ENCODE results near the gene PARP2.
"Not testable (repeated sequence)": the region's sequence is repeated elsewhere in the genome, so short reads cannot be mapped to it uniquely, and the experiment has no call there.

Gene PARP2

DNA sequence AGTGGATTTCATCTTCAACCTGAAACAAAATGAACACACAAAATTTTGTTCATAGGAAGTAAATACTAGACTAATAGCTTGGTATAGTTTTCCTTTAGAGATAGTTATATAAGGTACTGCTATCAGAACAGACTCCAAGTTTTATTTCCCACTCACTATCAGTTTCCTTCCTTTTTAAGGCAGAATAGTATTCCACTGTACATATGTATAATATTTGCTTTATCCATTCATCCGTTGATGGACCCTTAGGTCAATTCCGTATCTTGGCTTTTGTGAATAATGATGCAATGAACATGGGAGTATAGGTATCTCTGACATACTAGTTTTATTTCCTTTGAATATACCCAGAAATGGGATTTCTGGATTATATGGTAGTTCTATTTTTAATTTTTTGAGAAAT, 14.1 kb upstream of the PARP2 start:
- Histone ChIP-seq H3K4me1 (ENCODE audit: control insufficient read depth, insufficient read depth, low read length) (peaks cover 5% of the 10 kb centered on the region), H3K9me3 (ENCODE audit: control insufficient read depth, insufficient read depth, low read length) (no peaks in the 10 kb centered on the region), H3K27me3 (ENCODE audit: control insufficient read depth, insufficient read depth, low read length) (no peaks in the 10 kb centered on the region), H3K9ac (ENCODE audit: low read depth, low read length) (no peak overlapping the region), H3K4me3 (ENCODE audit: low read depth, low read length) (no peak overlapping the region), H3K36me3 (ENCODE audit: control insufficient read depth, insufficient read depth, low read length) (peaks cover 16% of the 10 kb centered on the region)

DNA sequence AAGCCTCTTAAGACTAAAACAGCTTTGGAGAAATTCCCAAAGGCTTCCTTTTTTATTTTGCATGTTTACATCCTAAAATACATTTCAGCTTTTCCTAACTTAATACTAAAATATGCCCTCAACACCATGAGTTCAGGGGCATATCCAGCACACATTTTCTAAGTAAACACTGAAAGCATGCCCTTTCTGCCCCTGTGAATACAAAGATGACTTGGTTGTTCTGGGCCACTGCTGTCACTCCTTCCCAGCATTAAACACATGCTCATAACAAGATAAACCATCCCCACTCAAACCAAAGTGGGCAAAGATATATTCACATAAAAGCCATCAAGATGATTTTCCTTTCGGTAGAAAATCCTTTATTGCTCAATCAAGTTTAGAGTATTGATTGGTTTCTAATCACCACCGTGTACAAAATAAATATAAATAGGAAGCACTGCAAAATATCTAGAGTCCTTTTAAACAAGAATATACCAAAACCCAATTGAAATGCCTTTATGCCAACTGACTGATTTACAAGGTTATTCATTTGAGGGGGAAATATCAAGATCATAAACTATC, 12.3 kb upstream of the PARP2 start:
- Histone ChIP-seq H3K9me3 (ENCODE audit: control insufficient read depth, insufficient read depth, low read length) (no peaks in the 10 kb centered on the region), H3K4me3 (ENCODE audit: low read depth, low read length) (peak overlapping the region; percentile 45), H3K4me1 (ENCODE audit: control insufficient read depth, insufficient read depth, low read length) (peaks cover 5% of the 10 kb centered on the region), H3K36me3 (ENCODE audit: control insufficient read depth, insufficient read depth, low read length) (peaks cover 9% of the 10 kb centered on the region), H3K9ac (ENCODE audit: low read depth, low read length) (peak overlapping the region; percentile 16), H3K27me3 (ENCODE audit: control insufficient read depth, insufficient read depth, low read length) (no peaks in the 10 kb centered on the region)

DNA sequence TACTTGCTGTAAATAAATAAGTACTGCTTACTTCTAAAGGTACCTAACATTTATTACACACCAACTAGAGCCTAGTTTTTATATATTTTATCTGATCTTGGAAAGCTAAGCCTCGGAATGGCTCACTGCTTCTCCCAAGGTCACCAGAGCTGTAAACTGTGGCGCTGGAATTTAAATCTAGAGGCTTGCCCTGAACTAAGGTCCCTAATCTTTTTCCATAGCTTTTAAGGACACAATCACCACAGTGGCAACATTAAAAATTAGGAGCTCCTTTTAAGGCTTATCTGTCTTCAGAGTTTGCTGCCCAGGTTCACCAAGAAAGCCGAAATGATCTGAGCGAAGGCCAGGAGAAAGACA, 11.0 kb upstream of the PARP2 start:
- H3K27me3 ChIP-seq (ENCODE audit: control insufficient read depth, insufficient read depth, low read length), result no peaks in the 10 kb centered on the region
- H3K36me3 ChIP-seq (ENCODE audit: control insufficient read depth, insufficient read depth, low read length), result peaks cover 4% of the 10 kb centered on the region
- H3K9me3 ChIP-seq (ENCODE audit: control insufficient read depth, insufficient read depth, low read length), result no peaks in the 10 kb centered on the region
- peak overlapping the region; percentile 94 for H3K9ac ChIP-seq (ENCODE audit: low read depth, low read length)
- H3K4me3 ChIP-seq (ENCODE audit: low read depth, low read length), result peak overlapping the region; percentile 86
- H3K4me1 ChIP-seq (ENCODE audit: control insufficient read depth, insufficient read depth, low read length), result peaks cover 5% of the 10 kb centered on the region

DNA sequence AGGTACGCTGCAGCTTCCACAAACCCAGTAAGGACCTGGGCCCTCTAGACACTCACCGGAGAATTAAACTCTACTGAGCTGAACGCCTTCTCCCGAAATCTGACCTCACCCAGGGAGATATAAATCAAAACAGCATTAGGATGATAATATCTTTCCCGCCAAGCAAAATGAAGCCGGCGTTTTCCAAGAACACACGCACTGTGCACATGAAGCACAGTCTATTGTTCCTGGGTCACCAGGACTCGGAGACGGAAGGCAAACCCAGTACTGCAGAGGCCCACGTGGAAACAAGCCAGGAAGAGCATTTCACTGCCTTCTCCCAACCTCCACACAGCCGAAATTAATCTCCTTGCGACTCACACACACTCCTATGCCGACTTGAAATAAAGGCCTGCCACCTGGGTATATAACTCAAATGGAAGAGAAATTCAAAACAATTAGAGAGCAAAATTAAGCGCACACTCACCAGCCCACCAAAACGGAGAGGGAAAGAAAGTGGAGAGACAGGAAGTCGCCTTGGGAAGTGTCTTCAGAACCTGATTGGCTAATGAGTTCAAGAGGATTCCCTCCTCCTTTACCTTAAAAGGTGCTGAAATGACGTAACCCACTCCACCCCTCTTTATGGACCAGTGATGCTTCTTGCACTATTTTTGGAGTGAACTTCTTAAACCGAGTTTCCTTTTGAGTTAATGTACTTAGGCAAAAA, 10.5 kb upstream of the PARP2 start, which contains the start of gene CCNB1IP1:
Gene CCNB1IP1 (minus strand): TSS at position 492 of the 706 bp plus-strand sequence. CDS start 16,756 bp downstream, outside the sequence.
- H3K4me3 ChIP-seq (ENCODE audit: low read depth, low read length), result peak within 1 kb of the TSS; percentile 86
- no peaks in the 10 kb centered on the region for H3K9me3 ChIP-seq (ENCODE audit: control insufficient read depth, insufficient read depth, low read length)
- H3K4me1 ChIP-seq (ENCODE audit: control insufficient read depth, insufficient read depth, low read length), result peaks cover 5% of the 10 kb centered on the region
- no peaks in the 10 kb centered on the region for H3K27me3 ChIP-seq (ENCODE audit: control insufficient read depth, insufficient read depth, low read length)
- peak within 1 kb of the TSS; percentile 94 for H3K9ac ChIP-seq (ENCODE audit: low read depth, low read length)
- H3K36me3 ChIP-seq (ENCODE audit: control insufficient read depth, insufficient read depth, low read length), result peaks cover 4% of the 10 kb centered on the region

DNA sequence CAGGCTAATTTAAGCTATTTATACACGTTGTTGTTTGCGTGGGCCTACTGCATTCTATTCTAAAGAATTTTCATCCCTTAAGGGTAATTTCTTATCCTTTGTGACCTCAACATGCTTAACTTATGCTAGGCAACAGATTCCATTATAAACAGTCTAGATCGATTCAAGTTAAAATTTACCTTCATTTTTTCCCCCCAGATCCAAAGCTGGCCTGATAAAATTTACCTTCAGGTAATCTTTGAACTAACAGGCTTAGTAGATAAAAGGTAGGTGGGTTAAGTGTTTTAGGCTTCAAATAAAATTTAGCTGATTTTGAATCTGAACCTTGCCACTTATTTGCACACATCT, 10.0 kb upstream of the PARP2 start:
- H3K9me3 ChIP-seq (ENCODE audit: control insufficient read depth, insufficient read depth, low read length), result no peaks in the 10 kb centered on the region
- H3K9ac ChIP-seq (ENCODE audit: low read depth, low read length), result no peak overlapping the region
- no peaks in the 10 kb centered on the region for H3K27me3 ChIP-seq (ENCODE audit: control insufficient read depth, insufficient read depth, low read length)
- no peaks in the 10 kb centered on the region for H3K36me3 ChIP-seq (ENCODE audit: control insufficient read depth, insufficient read depth, low read length)
- H3K4me3 ChIP-seq (ENCODE audit: low read depth, low read length), result peak overlapping the region; percentile 86
- peaks cover 5% of the 10 kb centered on the region for H3K4me1 ChIP-seq (ENCODE audit: control insufficient read depth, insufficient read depth, low read length)

DNA sequence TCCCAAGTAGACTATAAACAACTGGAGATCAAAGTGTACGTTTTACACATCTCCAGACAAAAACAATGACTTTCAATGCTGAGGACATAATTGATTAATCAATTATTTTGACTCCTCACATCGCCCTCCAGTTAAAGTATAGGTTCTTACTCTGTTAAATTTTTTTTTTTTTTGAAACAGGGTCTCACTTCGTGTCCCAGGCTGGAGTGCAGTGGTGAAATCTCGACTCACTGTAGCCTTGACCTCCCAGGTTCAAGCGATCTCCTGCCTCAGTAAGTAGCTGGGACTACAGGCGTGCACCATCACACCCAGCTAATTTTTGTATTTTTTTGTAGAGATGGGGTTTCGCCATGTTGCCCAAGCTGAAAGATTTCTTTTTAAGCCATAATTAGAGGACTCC, 9.4 kb upstream of the PARP2 start:
- Histone ChIP-seq H3K36me3 (ENCODE audit: control insufficient read depth, insufficient read depth, low read length) (no peaks in the 10 kb centered on the region), H3K4me1 (ENCODE audit: control insufficient read depth, insufficient read depth, low read length) (peaks cover 5% of the 10 kb centered on the region), H3K27me3 (ENCODE audit: control insufficient read depth, insufficient read depth, low read length) (no peaks in the 10 kb centered on the region), H3K9me3 (ENCODE audit: control insufficient read depth, insufficient read depth, low read length) (no peaks in the 10 kb centered on the region), H3K4me3 (ENCODE audit: low read depth, low read length) (no peak overlapping the region), H3K9ac (ENCODE audit: low read depth, low read length) (no peak overlapping the region)

DNA sequence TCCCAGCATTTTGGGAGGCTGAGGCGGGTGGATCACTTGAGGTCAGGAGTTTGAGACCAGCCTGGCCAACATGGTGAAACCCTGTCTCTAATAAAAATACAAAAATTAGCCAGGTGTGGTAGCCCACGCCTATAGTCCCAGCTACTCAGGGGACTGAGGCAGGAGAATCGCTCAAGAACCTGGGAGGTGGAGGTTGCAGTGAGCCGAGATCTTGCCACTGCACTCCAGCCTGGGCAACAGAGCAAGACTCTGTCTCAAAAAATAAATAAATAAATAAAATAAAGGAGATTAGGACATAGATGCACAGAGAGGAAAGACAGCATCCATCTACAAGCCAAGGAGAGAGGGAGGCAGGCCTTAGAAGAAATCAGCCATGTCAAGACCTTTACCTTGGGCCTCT, 2.4 kb upstream of the PARP2 start:
- H3K4me1 ChIP-seq (ENCODE audit: control insufficient read depth, insufficient read depth, low read length); H3K27me3 ChIP-seq (ENCODE audit: control insufficient read depth, insufficient read depth, low read length); H3K36me3 ChIP-seq (ENCODE audit: control insufficient read depth, insufficient read depth, low read length); H3K4me3 ChIP-seq (ENCODE audit: low read depth, low read length); H3K9ac ChIP-seq (ENCODE audit: low read depth, low read length); H3K9me3 ChIP-seq (ENCODE audit: control insufficient read depth, insufficient read depth, low read length): not testable (repeated sequence)

DNA sequence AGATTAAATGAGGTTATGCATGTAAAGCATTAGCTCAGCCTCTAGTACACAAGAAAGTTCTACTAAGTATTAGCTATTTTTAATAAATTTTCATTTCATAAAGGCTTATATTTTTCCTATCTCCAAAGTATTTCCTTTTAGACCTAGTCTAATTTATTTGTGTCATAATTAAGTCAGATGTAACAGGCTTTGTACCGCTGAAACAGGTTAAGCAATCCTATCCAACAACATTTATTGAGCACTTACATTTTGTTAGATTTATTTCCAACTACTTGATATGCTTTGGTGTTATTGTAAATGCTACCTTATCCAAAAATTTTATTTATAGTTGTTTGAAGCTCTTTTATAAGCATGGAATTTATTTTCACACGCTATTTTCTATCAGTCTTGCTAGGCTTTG, 1.8 kb upstream of the PARP2 start:
- H3K36me3 ChIP-seq (ENCODE audit: control insufficient read depth, insufficient read depth, low read length), result peaks cover 6% of the 10 kb centered on the region
- no peaks in the 10 kb centered on the region for H3K9me3 ChIP-seq (ENCODE audit: control insufficient read depth, insufficient read depth, low read length)
- no peaks in the 10 kb centered on the region for H3K27me3 ChIP-seq (ENCODE audit: control insufficient read depth, insufficient read depth, low read length)
- H3K4me1 ChIP-seq (ENCODE audit: control insufficient read depth, insufficient read depth, low read length), result no peaks in the 10 kb centered on the region
- peak overlapping the region; percentile 82 for H3K4me3 ChIP-seq (ENCODE audit: low read depth, low read length)
- no peak overlapping the region for H3K9ac ChIP-seq (ENCODE audit: low read depth, low read length)

DNA sequence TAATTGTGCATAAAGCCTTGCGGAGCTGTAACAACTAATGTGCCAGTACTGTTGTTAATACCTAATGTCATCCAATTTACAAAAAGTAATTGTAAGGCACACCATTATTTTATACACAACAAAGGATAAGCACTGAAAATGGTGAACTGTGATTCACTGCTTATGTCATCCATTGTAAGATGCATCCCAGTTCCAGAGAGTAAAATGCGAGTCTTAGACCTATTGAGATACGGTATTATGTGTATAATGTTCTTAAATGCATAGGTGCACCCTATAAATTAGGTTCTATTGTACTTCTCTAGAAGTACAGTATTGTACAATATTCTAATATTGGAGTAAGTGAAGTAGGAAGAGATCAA, 406 bp downstream of the PARP2 start:
- no peaks in the 10 kb centered on the region for H3K27me3 ChIP-seq (ENCODE audit: control insufficient read depth, insufficient read depth, low read length)
- peak overlapping the region; percentile 84 for H3K9ac ChIP-seq (ENCODE audit: low read depth, low read length)
- H3K36me3 ChIP-seq (ENCODE audit: control insufficient read depth, insufficient read depth, low read length), result peaks cover 6% of the 10 kb centered on the region
- peak overlapping the region; percentile 45 for H3K4me3 ChIP-seq (ENCODE audit: low read depth, low read length)
- H3K4me1 ChIP-seq (ENCODE audit: control insufficient read depth, insufficient read depth, low read length), result no peaks in the 10 kb centered on the region
- H3K9me3 ChIP-seq (ENCODE audit: control insufficient read depth, insufficient read depth, low read length), result no peaks in the 10 kb centered on the region

DNA sequence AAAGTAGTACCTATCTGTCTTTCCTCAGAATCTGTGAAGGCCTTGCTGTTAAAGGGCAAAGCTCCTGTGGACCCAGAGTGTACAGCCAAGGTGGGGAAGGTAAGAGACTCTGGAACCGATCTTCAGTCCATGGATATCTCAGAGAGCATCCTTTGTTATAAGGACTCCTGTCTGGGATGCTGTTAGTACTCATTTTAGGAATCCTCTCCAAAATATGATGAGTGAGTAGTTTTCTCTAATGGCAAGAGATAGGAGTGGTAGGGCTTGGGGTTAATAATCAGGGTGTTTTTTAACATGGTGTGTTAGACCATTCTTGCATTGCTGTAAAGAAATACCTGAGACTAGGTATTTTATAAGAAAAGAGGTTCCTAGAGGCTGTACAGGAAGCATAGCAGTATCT, 1.9 kb downstream of the PARP2 start:
- no peak overlapping the region for H3K9ac ChIP-seq (ENCODE audit: low read depth, low read length)
- no peaks in the 10 kb centered on the region for H3K4me1 ChIP-seq (ENCODE audit: control insufficient read depth, insufficient read depth, low read length)
- no peaks in the 10 kb centered on the region for H3K27me3 ChIP-seq (ENCODE audit: control insufficient read depth, insufficient read depth, low read length)
- H3K9me3 ChIP-seq (ENCODE audit: control insufficient read depth, insufficient read depth, low read length), result no peaks in the 10 kb centered on the region
- no peak overlapping the region for H3K4me3 ChIP-seq (ENCODE audit: low read depth, low read length)
- peaks cover 6% of the 10 kb centered on the region for H3K36me3 ChIP-seq (ENCODE audit: control insufficient read depth, insufficient read depth, low read length)

DNA sequence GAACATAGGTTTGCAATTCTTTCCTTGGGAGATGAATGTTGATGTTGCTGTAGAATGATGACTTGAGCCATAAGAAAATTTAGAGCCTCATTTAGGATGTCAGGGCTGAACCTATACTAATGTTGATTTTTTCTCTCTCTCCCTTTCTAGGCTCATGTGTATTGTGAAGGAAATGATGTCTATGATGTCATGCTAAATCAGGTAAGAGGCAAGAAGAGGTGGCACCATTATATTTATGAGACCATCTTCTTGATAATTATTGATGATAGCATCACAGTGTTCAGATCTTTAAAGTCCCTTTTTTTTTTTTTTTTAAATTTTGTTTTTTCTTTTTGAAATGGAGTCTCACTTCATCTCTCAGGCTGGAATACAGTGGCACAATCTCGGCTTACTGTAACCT, 3.3 kb downstream of the PARP2 start:
- Histone ChIP-seq H3K36me3 (ENCODE audit: control insufficient read depth, insufficient read depth, low read length) (peaks cover 12% of the 10 kb centered on the region), H3K27me3 (ENCODE audit: control insufficient read depth, insufficient read depth, low read length) (no peaks in the 10 kb centered on the region), H3K9ac (ENCODE audit: low read depth, low read length) (no peak overlapping the region), H3K4me1 (ENCODE audit: control insufficient read depth, insufficient read depth, low read length) (no peaks in the 10 kb centered on the region), H3K9me3 (ENCODE audit: control insufficient read depth, insufficient read depth, low read length) (no peaks in the 10 kb centered on the region), H3K4me3 (ENCODE audit: low read depth, low read length) (no peak overlapping the region)

DNA sequence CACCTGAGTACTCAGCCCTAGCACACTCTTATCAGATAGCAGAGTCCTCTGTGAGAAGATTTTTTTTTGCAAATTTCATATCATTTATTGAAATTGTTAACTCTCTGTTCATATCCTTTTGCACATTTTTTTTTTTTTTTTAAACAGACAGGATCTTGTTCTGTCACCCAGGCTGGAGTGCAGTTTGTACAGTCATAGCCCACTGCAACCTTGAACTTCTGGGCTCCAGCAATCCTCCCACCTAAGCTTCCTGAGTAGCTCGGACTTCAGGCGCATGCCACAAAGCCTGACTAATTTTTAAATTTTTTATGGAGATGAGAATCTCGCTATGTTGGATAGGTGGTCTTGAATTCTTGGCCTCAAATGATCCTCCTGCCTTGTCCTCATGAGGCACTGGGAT, 4.3 kb downstream of the PARP2 start:
- no peak overlapping the region for H3K4me3 ChIP-seq (ENCODE audit: low read depth, low read length)
- H3K9ac ChIP-seq (ENCODE audit: low read depth, low read length), result no peak overlapping the region
- H3K4me1 ChIP-seq (ENCODE audit: control insufficient read depth, insufficient read depth, low read length), result no peaks in the 10 kb centered on the region
- H3K9me3 ChIP-seq (ENCODE audit: control insufficient read depth, insufficient read depth, low read length), result no peaks in the 10 kb centered on the region
- H3K36me3 ChIP-seq (ENCODE audit: control insufficient read depth, insufficient read depth, low read length), result peaks cover 20% of the 10 kb centered on the region
- H3K27me3 ChIP-seq (ENCODE audit: control insufficient read depth, insufficient read depth, low read length), result no peaks in the 10 kb centered on the region

Measured in iPS-15b (cell line).